Smooth muscle cell of the brain vasculature (primary cell): ENCODE results near the gene BHLHE23.

Experiments used
- DNase-seq: peaks from one replicate; pipeline ENCODE4 v3.0.0-alpha.2; 2012; ENCODE audit warnings: low read depth, low spot score

Gene BHLHE23

DNA sequence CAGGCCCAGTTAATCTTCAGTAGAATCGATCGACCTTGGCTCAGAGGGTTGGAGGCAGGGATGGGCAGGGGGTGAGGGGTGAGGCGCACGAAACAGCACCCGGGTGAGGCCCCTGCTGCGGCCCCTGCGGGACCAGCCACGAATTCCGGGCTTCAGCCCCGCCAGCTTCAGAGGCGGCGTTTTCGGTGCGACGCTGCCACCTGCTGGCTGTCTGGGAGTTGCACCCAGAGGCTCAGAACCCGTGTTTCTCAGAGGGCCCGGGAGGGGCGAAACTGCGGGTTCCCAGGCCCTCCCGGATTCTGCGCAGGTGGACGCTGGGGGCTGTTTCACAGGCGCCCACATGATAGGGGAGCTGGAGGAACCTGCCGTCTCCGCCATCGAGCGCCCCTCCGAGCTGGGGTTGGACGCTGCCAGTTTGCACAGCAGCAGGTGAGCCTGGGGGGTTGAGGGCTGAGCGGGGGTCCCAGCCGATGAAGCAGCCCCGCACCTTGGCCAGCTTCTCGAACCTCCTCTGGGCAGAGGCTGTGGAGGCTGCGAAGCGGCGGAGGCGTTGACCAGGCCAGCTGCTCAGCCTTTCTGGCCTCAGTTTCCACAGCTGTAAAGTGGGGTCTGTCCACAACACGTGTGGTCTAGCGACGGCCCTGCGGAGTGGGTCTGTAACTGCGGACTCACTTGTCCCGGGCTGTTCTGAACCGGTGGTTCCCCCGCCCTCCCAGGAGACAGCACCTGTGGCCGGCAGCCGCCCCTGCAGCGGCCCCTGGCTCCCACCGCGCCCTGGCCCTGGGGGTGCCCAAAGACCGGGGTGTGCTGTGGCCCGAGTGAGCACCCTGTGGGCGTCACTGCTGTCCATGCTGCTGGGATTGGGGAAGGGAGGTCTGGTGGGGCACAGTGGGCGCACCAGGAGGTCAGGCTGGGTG, 2.5 kb upstream of the BHLHE23 start:
- no peak for DNase-seq

DNA sequence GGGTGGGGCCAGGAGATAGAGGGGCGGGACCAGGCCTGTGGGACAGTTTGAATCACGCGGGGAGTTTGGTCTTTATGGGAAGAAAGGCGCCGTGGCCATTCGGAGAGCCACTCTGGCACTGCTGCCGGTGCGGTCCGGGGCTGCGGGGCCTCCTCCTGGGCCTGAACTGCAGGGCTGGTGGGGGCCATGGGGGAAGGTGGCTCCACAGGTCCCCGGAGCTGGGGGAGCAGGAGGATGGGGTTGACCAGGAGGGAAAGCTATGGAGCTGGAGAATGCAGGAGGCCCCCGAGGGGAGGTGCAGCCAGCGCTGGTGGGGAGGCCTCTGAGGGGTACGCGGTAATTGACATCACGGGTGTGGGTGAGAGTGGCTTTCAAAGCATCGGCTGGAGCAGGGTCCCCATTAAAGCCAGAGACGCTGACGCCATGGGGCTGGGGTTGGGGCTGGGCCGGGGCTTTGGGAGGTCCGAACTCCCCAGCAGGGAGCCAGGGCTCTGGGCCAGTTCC, 1.8 kb upstream of the BHLHE23 start:
- DNase-seq, result no peak

DNA sequence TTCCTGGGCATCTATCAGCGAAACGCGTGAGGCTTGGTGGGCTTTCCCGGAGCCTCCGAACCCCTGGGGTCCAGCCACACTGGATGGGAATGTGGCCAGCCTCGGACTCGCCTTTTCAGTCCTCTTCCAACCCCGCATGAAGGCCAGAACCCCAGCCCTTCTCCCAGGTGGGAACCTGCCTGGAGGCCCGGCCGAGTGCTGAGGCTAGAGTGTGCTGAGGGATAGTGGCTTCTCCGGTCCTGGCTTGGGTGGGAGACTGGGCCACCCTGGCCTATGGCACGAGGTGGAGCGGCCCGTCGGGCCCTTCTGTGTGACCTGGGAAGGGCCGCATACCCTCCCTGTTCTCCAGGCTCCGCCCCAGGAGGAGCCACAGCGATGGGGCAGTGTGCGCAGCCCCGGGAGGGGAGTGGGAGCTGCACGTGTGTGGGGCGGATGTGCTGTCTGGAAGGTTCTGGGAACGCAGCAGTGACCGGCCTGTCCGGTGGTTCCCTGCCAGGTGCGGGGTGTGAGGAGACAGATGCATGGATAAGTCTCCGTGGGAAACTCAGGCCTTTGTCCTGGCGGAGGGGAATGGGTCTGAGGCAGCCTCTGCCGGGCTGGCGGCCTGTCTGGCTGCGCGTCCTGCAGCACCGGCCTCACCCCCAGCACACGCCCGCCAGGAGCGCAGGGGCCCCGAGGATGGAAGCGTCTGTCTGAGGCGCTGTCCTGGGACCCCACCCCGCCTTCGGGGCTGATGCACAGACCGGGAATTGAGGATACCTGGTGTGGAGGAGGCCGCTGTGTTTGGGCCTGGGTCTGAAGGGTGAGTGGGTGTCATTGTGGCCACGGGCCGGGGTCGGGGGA, 1.1 kb upstream of the BHLHE23 start:
- no peak for DNase-seq

DNA sequence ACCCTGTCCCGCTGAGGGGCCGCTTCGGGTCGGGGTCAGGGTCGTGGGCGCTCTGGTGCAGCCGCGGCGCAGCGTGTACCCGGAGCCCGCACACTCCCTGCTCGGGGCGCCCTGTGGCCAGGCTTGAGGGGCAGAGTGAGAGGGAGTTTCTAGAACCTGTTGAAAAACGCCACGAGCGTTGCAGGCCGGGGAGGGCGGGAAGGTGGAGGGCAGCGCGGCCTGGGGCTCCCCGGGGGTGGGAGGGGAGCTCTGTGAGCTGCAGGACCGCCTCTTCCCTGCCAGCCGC, 539 bp upstream of the BHLHE23 start:
- no peak for DNase-seq

DNA sequence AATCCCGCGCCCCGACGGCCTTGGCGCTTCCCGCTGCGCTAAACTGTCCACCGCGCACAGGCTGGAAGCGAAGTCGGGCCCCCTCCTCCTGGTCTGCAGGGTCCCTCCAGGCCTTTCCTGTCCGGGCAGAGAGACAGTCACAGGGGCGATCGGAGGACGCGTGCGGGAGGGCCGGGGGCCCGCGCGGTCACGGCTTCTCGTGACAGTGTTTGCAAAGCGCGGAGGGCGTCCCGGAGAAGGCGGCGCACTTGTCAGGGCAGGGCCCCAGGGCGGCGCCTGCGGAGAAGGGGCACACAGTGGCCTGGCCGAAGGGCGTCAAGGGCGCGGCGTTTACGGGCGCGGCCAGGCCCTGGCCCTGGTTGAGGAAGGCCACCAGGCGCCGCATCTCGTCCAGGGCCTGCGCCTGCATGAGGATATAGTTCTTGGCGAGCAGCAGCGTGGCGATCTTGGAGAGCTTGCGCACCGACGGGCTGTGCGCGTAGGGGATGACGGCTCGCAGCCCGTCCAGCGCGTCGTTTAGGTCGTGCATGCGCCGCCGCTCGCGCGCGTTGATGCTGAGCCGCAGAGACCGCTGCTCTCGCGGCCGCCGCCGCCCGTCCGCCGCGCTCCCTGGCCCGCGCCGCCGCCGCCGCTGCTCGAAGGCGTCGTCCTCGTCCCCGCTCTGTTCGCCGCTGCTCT, 763 bp downstream of the BHLHE23 start:
- no peak for DNase-seq

DNA sequence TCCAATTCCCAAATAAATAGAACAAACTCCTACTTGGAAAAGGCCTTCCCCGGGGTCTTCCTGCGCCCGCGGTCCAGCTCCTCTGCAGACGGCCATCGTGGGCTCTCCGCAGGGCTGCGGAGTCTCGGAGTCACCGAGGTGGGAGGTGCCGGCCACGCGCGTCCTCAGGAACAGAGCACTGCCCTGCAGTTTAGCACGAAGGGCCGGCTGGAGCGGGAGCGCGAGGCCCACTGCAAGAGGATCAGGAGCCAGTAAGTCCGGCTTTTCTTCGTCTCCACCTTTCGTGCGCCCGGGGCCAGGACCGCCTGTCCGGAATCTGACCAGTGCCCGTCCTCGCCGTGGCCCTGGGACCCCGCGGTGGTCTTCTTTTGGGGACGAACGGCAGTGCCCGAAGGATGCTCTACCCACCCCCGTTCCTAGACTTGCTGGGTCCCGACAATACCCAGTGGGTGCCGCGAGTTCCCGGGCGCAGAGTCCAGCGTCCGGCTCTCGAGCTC, 1.4 kb downstream of the BHLHE23 start:
- DNase-seq, result no peak

DNA sequence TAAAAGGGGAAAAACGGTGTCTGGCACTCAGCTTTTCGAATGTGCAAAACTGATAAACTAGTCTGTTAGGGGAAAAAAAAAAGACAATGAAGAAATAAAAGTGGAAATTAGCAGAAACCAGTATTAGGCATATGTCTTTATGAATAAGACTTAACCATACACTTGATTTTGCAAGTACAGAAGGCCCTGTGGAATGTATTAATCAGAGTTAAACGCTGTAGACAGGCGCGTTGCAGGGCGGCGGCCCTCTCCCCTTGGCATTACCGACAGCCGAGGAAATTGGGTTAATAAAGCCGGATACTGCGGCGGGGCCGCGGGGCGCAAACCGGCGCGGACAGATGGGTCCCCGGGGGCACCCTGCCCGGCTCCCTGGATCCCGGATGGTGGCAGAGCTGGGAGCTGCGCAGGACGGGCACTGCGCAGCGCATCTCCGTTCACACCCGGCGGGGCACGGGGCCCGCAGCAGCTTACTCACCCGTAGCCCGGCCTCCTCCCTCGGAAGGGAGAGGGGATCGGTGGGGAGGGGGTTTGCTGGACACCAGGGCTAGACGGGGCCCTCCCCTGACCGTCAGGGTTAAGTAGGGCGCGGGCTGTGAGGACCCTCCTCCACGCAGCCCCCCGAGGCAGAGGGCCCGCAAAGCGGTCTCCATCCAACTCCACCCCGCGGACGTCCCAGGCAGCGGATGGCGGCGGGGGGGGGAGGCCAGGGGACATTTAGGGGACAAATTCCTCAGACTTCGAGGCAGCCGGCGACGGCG, 2.0 kb downstream of the BHLHE23 start:
- no peak for DNase-seq

DNA sequence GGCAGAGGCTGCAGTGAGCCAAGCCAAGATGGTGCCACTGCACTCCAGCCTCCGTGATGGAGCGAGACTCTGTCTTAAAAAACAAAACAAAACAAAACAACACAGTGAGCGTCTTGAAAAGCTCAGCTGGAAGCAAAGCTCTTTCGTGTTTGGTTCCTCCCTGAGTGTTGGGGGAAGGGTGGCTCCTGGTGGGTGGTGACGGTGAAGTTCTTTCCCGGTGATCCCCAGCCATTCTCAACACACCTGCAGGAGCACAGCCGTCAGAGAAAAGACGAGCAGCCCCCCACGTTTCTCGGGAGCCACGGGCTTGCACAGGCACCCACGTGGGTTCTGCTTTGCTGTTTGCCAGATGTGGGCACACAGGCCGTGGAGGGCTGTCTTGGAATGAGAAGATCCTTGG, 3.2 kb downstream of the BHLHE23 start:
- no peak for DNase-seq

DNA sequence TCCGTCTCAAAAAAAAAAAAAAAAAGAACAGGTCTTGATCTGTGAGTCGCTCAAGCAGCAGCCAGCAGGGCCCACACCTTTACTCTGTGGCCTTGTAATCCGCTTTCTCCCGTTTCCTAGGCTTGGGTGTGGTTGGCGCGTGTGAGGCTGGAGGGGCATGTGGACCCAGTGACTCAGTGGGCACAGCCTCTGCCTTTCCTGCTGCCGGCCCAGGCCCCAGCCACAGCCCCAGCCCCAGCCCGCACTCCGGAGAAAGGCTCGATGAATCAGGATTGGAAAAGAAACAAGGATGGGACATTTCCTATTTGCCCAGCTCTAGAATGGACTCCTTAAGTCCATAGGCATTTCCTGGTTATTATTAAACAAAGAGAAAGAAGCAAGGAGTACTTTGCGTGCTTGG, 4.3 kb downstream of the BHLHE23 start:
- DNase-seq, result no peak

DNA sequence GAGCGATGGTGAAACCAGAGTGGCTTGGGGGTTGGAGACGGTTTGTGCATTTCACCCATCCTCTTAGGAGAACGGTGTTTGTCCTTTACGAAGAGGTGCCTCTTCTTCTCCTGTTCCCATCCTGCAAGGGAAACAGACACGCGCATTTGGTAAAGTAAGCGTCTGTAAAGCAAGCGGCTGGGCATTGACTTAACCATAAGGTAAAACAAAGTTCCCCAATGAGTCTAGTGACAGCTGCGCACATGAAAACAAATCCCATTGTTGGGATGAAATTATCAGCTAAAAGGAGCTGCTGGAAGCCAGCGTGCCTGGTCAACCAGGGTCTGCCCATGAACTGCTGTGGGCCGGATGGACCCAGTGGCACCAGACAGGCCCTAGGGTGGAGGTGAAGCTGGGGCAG, 5.8 kb downstream of the BHLHE23 start:
- no peak for DNase-seq

DNA sequence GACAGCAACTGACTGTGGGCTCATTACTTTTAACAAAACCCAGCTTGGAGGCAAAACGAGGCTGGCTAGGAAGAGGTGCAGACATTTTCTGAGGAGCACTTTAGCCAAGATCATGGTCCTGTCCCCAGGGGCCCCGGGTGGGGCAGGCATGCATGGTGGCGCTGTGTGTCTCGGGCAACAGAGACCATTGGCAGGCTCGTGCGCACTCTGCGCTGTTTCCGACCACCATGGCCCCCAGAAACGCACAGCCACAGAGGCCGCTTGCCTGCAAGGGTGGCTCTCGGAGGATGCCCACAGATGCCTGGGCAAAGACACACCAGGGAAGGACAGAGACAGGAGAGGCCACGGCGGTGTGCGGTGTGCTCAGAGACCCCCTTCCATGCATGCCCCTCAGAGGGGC, 6.7 kb downstream of the BHLHE23 start:
- no peak for DNase-seq

DNA sequence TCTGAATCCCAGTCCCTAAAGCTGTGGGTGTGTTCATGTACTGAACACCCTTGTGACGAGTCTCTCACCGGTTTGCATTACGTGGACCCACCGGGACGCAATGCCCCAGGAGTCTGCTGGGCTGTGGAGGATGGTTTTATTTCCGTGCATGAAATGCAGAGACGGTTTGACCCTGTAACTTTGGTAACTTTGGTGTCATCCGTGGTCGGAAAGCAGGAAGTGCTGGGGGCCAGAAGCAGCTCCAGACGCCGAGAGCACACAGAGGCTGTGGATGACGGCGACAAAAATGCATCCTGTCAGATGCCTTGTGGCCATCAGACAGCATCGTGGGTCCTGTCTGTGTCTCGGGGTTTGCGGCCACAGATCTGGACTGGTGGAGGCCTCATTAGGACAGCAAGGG, 7.2 kb downstream of the BHLHE23 start:
- DNase-seq, result no peak

DNA sequence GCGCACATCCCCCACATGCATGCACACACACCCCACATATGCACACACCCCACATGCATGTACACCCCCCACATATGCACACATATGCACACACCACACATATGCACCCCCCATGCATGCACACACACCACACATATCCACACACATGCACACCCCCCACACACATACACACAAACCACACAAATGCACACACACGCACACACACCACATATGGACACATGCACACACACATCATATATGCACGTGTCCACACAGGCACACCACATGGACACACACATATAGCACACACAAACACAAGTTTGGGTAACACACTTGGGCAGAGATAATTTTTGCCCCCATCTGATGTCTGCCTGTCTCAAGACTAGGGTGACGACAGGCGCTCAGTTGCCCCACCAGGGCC, 8.3 kb downstream of the BHLHE23 start:
- no peak for DNase-seq

DNA sequence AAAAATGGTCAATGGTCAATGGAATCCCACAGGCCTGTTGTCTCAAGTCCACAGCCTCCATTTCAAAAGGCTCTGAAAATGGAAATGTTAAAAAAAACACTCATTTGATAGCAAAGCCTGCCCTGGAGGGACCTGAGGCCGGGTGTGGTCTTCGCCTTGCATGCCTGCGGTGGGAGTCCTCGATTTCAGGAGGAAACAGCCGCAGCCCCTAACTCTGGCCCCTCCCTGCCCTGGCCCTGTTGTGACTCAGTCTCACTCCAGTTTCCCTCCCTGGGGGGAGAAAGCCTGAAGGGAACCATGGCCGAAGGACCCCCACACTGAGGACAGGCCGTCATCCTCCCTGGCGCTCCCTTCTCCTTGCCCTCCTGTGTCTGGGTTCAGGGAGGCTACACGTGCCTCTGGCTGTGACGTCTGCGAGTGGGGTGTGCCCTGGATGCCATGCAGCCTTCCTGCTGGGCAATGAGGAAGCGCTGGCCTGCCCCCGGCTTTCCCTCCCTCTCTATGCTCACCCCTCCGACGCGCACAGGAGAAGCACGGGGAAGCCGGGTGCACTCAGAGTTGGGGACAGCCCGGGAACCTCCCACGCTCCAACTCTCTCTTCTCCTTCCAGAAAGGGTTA, 9.2 kb downstream of the BHLHE23 start:
- no peak for DNase-seq

DNA sequence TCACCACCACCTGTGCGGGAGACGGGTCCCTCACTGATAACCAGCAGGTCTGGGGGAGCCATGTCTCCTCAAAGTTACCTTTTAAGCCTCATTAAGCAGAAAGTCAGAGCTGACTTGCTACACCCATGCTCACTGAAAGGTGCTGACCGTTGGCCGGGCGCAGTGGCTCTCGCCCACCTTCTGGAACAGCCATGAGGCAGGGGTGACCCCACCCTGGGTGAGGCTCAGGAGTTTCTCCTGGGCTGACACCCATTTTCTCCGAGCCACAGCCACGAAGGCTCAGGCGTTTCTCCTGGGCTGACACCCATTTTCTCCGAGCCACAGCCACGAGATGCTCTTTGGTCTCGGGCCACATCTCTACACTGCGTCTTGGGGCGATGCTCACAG, 10.2 kb downstream of the BHLHE23 start:
- DNase-seq, result no peak

DNA sequence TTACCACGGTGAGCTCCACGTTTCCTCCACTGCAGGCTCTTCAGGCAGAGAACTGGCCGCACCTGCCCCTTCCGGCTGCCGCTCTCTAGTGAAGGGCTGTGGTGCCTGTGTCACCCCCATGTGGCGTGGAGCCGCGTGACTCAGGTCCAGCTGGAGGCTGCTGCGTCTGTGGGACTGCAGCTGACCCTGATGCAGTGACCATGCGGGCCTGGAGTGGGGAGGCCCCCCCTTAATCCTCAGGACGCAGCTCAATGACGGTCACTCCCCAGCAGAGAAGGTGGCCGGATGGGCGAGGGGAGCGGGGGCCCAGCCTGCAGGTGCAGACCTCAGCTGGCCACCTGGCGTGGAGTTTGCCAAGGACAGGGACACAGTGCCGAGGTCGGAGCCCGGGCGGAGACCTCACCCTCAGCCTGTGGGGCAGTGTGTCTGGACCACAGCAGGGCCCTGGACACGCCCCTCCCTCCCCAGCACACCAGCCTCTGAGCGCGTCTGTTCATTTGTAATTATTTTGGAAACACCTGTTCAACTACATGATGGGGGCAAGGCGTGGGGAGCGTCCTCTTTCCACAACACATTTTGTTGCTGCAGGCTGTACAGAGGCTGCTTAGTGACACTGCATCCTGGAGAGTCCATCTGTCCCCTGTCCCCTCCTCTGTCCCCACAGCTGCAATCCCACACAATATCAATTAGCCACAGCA, 10.7 kb downstream of the BHLHE23 start:
- DNase-seq, result no peak

DNA sequence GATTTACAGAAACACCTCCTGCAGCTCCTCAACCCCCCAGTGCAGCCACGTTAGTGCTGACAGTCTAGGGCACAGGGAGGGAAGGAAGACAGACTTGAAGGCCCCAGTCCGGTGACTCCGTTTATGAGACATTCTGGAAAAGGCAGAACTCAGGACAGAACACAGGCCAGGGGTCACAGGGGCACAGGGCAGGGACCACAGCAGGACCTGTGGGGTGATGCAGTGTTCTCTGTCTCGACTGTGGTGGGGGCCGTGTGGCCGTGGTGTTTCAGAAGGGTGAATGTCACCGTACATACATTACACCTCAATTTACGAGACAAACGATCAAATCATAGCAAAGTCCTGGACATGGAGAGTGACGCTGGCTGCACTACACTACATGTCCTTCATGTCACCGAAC, 11.3 kb downstream of the BHLHE23 start:
- no peak for DNase-seq

DNA sequence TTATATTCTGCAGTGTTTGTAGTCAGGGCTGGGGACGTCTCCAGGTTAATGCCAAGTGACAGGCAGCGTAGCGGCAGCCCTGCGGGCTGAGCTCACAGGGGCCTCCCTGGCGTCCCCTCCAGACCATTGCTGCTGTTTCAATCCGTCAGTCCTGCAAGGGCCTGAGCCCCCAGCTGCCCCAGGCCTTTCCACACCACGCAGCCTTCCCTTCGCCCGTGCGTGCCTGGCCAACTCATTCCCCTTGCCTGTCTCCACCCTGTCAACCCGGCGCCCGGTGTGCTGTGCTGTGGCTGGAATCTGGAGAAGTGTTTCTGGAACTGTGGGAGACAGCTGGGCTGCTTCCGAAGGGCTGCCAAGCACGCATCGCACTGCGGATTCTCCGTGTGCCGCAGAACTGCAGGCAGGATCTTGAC, 11.9 kb downstream of the BHLHE23 start:
- DNase-seq, result no peak

DNA sequence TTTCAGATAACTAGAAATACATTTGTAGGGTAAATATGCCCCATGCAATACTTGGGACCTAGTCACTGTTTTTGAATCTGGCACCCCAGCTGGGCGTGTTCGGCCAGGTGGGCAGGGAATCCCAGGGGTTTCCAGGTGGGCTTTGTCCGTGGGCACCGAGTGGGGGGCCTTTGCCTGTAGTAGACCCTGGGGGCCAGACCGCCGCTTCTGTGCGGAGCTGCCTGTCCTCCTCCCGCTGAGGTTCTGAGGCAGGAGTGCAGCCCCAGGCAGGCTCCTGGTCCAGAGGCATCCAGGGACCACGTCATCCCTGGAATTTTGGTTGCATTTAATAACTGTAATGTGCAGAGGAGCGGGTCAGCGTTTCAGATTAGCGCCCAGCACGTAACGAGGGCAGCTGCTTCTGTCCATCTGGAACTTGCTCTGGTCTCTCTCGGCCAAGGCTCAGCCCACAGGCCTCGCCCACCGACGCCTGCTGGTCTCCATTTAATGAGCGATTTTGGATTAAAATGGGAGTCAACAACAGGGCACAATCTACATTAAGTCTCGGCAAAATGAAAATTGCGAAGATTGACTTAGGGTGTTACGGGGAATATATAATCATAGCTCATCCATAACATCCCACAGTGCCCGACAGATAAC, 12.8 kb downstream of the BHLHE23 start:
- no peak for DNase-seq

DNA sequence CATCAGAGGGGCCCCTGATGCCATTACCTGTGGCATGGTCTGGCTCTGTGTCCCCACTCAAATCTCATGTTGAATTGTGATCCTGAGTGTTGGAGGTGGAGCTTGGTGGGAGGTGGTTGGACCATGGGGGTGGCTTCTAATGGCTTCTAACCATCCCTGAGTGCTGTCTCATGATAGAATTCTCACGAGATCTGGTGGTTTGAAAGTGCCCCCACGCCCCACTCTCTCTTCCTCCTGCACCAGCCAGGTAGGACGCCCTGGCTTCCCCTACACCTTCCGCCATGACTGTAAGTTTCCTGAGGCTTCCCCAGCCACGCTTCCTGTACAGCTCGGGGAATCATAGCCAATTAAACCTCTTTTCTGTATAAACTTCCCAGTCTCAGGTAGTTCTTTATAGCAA, 14.9 kb downstream of the BHLHE23 start:
- no peak for DNase-seq
